ENCODE data around the gene SPTSSB. TPM values are rescaled to one million over a fixed set of nuclear protein-coding genes. Genes with fewer than 3 reads are reported as not detected.

Gene SPTSSB
- total RNA-seq, 1 donor from 2014 or later: not detected

- POLR2A ChIA-PET: no interaction called here
- Mint-ChIP-seq H3K27me3 (no peaks in the 10 kb centered on the region), H3K9me3 (no peaks in the 10 kb centered on the region), H3K4me1 (no peaks in the 10 kb centered on the region), H3K36me3 (ENCODE audit: low read depth) (no peaks in the 10 kb centered on the region), H3K4me3 (no peak overlapping the region), H3K27ac (no peak overlapping the region)
- no peak for TF ChIP-seq CTCF (IDR thresholded peaks at IDR 0.05)
- DNase-seq: no peak
- intact Hi-C loops (cut with micrococcal nuclease): no loop called here
- CTCF ChIA-PET: no interaction called here
- ATAC-seq (ENCODE audit: low read depth): no peak
These were observed 15.0 kb downstream of the SPTSSB start for GRCh38 chr3:161356287-161356686.

GRCh38 chr3:161355508-161355907 lies 15.8 kb downstream of the SPTSSB start:
- Mint-ChIP-seq H3K27ac (no peak overlapping the region), H3K4me3 (no peak overlapping the region), H3K27me3 (no peaks in the 10 kb centered on the region), H3K9me3 (no peaks in the 10 kb centered on the region), H3K4me1 (no peaks in the 10 kb centered on the region), H3K36me3 (ENCODE audit: low read depth) (no peaks in the 10 kb centered on the region)
- no peak for DNase-seq
- ChIA-PET POLR2A (no interaction called here), CTCF (no interaction called here)
- ATAC-seq (ENCODE audit: low read depth): no peak
- TF ChIP-seq CTCF (IDR thresholded peaks at IDR 0.05): no peak
- intact Hi-C loops (cut with micrococcal nuclease): no loop called here

GRCh38 chr3:161354554-161354953 lies 16.8 kb downstream of the SPTSSB start:
- H3K4me3 Mint-ChIP-seq: no peak overlapping the region
- no peak for DNase-seq
- intact Hi-C loops (cut with micrococcal nuclease): no loop called here
- no peaks in the 10 kb centered on the region for H3K4me1 Mint-ChIP-seq
- no peaks in the 10 kb centered on the region for H3K36me3 Mint-ChIP-seq (ENCODE audit: low read depth)
- no peak for ATAC-seq (ENCODE audit: low read depth)
- H3K27ac Mint-ChIP-seq: no peak overlapping the region
- CTCF ChIA-PET: no interaction called here
- POLR2A ChIA-PET: no interaction called here
- H3K9me3 Mint-ChIP-seq: no peaks in the 10 kb centered on the region
- peaks cover 3% of the 10 kb centered on the region for H3K27me3 Mint-ChIP-seq
- TF ChIP-seq CTCF (IDR thresholded peaks at IDR 0.05): no peak

- Mint-ChIP-seq H3K36me3 (ENCODE audit: low read depth) (no peaks in the 10 kb centered on the region), H3K27me3 (peaks cover 9% of the 10 kb centered on the region), H3K27ac (no peak overlapping the region), H3K4me1 (no peaks in the 10 kb centered on the region), H3K4me3 (no peak overlapping the region), H3K9me3 (no peaks in the 10 kb centered on the region)
- intact Hi-C loops (cut with micrococcal nuclease): no loop called here
- CTCF ChIA-PET: no interaction called here
- POLR2A ChIA-PET: no interaction called here
- DNase-seq (no peak), ATAC-seq (ENCODE audit: low read depth) (no peak)
- TF ChIP-seq CTCF (IDR thresholded peaks at IDR 0.05): no peak
These were observed 20.0 kb downstream of the SPTSSB start for GRCh38 chr3:161351330-161351729.

- ChIA-PET POLR2A (no interaction called here), CTCF (no interaction called here)
- ATAC-seq (ENCODE audit: low read depth) (no peak), DNase-seq (no peak)
- no peak for TF ChIP-seq CTCF (IDR thresholded peaks at IDR 0.05)
- intact Hi-C loops (cut with micrococcal nuclease): no loop called here
- Mint-ChIP-seq H3K36me3 (ENCODE audit: low read depth) (no peaks in the 10 kb centered on the region), H3K4me3 (no peak overlapping the region), H3K27me3 (peaks cover 9% of the 10 kb centered on the region), H3K4me1 (no peaks in the 10 kb centered on the region), H3K9me3 (no peaks in the 10 kb centered on the region), H3K27ac (no peak overlapping the region)
These were observed 20.4 kb downstream of the SPTSSB start for GRCh38 chr3:161350916-161351315.
